Heart left ventricle (tissue), 13 donors: ENCODE results near the gene DGKG.

ENCODE experiments used
- CTCF ChIP-seq, 12 donors: fragments of 200-600 bp; sonication (generic) in 4 of 12; IDR thresholded peaks; one replicate each; pipeline versions ENCODE4 v1.5.0 to v1.8.0; 2018 to 2022; ENCODE audit warnings: antibody characterized with exemption in 12 of 12, mild to moderate bottlenecking in 5 of 12
- POLR2A ChIP-seq, 2 donors: fragments of 450-650 bp; IDR thresholded peaks; one replicate each; pipeline ENCODE4 v1.6.1; 2017; ENCODE audit warnings: antibody characterized with exemption in 2 of 2, mild to moderate bottlenecking in 2 of 2, moderate library complexity in 2 of 2
- donor health status: ischemic (EF 13 %, LVEDD 7.1; RV severe dilation, severe dysfunction).
- donor health status: DM: no; HTN: yes; CAD: no.
- donor health status: DM: no; HTN: no; CAD: no.
- donor health status: ischemic (EF 25% LVEDD 6.9; RV normal size, moderate dysfunction).
- donor health status: ischemic (EF 25% LVEDD 5.7; RV mildly dilated, moderate dysfunction).
- donor health status: ischemic (EF 35%, LVEDD 5.7; RV mildly dilated, moderate dysfunction).
- donor health status: nonischemic (EF 11% LVEDD 7.7; RV severe dilation, severe dysfunction).
- donor health status: DM: yes; HTN: yes; CAD: no.
- donor health status: PGD.
- donor health status: ischemic (EF 29% LVEDD 5.4; RV normal size, mild dysfunction).
- donor health status: nonischemic (EF 23%, LVEDD 6.1; RV moderate dilation, normal function).

- TF ChIP-seq CTCF (IDR thresholded peaks at IDR 0.05) (no peak), POLR2A (IDR thresholded peaks at IDR 0.05) (no peak)
Observed at GRCh38 chr3:186124592-186124991, 237.4 kb downstream of the DGKG start.
